Stimulated activated CD8-positive, alpha-beta memory T cell treated with anti-CD3 and anti-CD28 coated beads, Interleukin-15, amount 100 ng/mL, for 1 hour (primary cell): ENCODE data around the gene AQP12A.

Source experiments
- DNase-seq: peaks from one replicate; pipeline ENCODE4 v3.0.0-alpha.2; 2020; ENCODE audit warnings: low read depth

Gene AQP12A

DNA sequence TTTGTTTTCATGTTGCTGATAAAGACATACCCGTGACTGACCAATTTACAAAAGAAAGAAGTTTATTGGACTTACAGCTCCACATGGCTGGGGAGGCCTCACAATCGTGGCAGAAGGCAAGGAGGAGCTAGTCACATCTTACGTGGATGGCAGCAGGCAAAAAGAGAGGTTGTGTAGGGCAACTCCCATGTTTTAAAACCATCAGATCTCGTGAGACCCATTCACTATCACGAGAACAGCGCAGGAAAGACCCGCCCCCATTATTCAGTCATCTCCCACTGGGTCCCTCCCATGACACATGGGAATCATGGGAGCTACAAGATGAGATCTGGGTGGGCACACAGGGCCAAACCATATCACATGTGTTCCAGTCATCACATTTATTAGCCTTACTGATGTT, 16.8 kb downstream of the AQP12A start:
- no peak for DNase-seq

DNA sequence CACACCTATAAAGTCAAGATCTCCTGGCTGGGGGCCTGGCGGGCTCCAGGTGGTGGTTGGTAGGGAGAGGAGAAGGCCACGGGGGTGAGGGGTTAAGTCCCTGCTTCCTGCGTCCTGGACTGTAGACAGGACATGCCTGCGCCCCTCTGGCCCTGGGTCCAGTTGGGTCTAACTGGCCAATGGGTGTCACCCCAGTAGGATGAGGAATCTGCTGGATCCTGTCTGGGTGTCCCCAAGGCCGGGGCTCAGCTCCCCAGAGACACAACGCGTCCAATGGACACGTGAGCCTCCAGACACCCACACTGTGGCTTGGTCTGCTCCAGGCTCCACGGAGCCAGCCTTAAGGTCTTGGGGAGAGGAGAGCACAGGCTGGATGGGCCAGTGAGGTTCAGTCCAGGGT, 19.6 kb downstream of the AQP12A start:
- DNase-seq, result no peak

DNA sequence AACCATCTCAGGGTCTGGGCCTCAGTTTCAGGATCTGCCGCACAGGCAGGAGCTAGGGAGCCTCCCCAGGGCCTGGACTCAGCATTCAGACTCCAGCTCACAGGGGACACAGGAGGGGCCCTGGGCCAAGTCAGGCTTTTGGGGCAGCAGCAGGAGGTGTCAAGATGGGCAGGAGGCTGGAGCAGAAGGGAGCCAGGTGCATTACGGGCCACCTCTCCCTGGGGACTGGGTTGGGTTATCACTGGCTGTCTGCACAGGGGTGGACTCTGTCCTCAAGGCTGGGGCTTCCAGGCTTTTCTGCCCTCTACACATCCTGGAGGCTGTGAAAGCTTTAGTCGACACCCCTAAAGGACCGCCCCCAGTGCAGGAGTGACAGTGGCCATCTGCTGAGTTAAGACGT, 20.0 kb downstream of the AQP12A start:
- no peak for DNase-seq

DNA sequence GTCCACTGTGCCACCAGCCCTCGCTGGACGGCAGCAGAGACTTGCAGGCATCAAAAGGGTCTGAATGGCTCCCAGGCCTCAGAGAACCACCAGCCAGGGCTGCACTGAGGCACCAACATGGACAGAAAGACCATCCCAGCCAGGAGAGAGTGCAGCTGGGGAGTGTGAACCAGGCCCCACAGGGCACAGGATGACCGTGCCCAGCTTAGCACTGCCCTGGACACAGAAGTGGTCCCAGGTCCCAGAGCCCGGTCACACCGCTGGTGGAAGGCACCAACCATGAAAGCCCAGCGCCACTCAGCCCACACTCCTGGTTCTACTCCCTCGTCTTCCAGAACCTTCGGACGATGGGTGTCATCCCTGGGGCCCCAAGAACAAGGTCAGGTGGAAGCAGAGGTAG, 20.5 kb downstream of the AQP12A start:
- DNase-seq, result no peak

DNA sequence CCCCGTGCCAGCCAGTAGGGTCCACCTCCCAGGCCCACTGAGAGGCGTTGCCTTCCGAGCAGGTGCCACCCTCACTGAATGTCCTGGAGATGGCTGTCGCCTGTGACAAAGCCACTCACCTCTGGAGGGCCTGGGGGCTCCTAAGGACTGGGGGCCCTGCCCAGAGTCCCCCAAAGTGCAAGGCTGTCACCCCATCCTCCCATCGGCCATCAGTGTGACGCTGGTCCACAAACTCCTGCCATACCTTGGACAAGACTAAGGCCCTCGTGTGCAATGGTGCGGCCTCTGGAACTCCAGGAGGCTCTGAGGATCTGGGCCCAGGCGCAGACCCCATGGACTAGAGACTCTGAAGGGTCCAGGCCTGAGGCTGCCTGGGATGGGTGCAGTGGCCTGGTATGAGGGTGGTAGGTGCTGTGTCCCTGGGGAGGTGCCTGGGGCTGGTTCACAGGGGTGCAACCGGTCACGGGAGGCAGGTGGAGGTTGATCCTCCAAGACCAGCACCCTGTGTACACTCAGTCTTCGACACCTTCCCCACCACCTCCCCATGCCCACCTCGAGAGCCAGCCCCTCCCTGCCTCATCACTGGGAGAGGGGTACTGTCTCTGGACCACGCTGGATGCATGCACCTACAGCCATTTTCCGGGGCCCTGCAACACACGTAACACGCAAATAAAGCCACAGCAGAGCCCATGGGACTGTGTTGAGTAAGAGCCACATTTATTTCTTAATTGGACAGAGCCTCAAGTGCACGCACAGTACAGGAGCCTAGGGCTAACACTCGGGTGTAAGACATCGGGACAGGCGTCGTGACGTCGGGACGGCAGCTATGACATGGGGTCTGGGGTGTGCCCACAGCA, 21.6 kb downstream of the AQP12A start:
- no peak for DNase-seq

DNA sequence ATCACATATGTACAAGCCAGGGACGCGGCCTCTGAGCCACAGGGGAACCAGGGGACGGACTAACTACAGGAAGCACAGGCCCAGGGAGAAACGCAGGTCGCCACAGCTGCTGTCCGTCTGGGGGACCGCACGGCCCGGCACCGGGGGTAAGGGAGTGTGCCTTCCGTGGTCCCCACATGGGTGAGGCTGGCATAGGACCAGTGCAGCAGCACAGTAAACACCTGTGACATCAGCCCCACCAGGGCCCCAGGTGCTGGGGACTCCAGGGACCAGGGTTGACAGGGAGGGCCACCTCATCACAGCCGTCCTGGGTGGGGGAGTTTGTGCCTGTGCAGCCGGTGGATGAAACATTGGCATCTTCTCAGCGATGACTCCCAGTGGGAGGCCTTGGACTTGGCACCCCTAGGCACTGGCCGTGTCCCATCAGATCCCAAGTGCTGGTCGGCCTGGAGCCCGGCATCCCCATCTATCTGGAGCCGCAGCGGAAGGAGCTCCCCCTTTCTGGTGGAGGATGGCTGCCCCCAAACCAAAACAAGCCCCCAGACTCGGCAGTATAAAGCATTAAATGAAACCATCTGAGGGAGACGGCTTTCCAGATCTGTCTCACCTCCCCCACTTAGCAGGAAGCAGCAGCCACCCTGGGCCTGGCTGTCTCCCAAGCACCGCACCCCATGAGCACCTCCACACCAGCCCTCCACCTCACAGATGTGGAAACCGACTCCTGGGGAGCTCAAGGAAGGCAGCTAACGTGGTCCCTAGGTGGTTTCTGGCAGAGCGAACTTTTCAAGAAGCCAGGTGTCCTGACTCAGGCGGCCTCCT, 22.5 kb downstream of the AQP12A start:
- no peak for DNase-seq

DNA sequence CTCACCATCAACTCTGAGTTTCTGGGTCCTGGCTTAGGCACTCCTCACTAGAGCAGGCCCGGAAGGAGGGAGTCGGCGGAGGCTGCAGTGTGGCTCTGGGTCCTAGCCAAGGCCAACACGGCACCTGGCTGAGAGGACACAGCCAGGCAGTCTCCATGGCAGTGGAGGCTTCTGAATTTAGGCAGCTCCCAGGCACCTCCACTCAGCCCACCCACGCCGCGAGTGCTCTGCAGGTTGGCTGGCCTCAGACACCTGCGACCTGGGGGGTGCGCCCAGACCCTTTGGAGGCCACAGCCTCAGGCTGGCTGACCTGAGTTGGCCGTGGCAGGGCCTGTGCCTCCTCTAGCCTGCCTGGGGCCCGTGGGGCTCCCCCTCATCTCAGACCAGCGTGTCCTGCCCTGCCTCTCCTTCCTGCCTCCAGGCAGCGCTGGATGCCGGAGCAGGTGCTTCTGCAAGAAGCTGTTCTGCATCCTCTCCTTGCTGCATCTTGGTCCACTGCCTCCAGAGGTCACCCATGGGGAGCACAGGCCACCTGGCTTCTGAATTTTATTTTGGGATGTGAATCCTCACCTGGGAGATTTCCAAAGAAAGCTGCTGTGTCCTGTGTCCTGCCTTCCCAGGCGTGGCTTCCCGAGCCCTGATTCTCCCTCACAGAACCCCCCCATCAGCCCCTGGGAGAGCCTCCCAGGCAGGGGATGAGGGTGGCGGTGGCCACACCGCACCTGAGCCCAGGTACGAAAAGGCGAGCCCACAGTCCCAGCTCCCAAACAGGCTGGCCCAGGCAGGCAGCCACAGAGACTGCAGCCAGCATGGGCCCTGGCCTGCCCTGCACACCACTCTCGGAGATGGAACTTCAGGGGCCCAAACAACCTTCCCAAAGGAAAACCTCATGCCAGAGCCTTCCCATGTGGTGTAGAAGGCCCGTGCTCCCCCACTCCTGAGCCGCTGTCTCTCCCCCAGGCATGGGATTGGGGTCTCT, 23.4 kb downstream of the AQP12A start:
- DNase-seq, result no peak

DNA sequence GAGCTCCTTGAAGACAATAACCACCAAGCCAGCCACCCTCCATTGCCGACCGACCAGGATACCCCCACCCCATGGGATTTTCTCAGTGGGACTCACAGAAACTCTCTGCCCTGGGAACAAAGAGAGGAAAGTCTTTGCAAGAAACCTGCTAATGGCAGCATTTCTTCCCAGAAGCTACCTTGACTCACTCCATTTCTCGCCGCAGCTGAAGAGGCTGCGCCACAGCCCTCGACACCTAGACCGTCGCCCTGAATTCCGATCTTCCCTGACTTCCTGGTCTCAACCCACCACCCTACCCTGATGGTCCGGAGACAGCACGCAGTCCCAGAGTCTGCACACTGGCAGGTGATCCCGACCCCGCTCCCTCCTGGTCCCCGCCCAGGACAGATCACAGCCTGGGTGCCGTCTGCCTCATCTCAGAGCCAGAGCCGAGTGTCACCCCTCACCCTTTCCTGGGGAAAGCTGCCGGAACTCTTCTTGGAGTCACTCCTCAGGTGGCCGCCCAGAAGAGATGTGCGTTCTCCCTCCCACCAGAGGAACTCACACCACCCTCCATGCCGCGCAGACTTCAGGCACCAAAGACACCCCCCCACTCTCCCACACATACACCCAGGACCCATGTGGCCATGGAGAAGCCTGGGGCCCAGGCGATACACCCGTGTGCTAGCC, 24.6 kb downstream of the AQP12A start:
- no peak for DNase-seq

DNA sequence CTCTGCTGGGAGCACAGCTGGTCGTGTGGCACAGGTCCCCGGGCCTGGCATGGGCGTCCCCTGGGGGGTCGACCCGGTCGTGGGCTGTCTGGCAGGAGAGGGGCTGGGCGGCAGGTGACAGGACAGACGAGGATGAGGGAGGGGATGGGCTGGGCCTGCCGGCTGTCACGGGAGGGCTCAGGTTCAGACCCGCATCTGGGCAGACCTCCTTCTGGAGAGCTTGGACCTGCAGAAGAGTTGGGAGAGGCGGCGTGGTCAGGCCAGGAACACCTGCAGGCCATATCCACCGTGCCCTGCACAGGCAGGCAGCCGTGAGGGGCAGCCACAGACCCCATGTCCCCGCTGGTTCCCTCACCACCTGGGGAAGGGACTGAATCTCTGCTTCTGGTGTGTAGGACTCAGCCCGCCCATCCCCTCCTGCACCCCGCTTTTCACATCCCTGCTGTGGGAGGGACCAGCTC, 25.5 kb downstream of the AQP12A start:
- no peak for DNase-seq

DNA sequence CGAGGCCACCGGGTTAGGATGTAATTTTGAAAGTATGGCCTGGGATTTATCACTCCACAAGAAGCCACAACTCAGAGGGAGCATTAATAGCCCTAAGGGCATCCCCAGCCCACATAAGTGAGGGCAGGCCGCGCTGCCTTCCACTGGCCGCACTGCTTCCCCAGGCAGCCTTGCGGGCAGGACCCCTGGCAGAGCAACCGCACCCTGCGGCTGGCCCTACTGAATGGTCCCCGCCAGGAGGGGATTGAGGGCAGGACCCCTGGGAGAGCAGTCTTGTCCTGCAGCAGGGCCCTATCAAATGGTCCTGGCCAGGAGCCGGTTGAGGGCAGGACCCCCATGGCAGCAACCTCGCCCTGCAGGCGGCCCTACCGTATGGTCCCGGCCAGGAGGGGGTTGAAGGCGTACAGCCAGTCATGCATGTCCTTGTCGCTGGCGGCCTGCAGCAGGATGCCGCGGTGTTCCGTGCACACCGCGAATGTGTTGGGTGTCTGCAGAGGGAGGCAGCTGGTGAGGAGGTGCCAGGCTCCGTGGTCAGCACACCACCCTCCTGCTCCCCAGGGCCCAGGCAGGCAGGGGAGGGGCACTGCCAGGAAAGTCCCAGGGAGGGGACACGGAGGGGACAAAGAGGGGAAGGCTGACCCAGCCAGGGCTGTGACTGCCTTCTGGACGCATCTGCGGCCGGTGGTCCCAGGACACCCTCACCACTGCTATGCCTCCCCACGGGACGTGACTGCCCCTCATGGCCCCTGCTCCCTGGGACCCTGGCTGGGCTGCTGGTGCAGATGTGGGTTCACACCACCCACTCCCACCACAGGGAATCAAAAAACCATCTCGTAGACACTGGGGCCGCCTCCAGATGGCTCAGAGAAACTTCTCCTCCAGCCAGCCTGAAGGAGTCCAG, 26.3 kb downstream of the AQP12A start:
- DNase-seq, result no peak

DNA sequence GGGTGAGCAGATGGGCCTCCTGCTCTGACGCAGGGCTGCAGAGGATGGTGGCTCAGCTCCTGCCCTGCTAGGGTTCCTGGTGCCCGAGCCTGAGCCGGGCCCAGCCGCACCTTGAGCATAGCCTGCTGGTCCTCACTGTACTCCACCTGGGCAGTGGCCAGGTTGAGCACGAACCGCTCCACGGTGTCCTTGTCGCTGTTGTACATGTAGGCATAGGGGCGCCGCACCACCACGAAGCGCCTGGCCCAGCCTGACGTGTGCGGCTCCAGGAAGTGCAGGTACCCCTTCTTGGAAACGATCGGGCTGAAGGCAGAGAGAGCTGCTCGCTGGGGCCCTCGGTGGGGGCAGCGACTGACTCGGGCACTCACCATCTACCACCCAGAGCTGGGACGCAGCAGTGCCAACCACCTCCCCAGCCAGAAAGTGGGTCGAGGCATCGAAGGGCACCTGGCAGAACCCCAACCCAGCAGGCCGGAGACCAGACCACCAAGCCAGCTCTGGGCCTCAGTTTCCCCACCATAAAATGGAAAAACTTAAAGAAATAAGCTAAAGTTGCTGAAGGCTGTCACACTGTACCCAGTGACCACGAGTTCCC, 27.3 kb downstream of the AQP12A start:
- DNase-seq, result no peak

DNA sequence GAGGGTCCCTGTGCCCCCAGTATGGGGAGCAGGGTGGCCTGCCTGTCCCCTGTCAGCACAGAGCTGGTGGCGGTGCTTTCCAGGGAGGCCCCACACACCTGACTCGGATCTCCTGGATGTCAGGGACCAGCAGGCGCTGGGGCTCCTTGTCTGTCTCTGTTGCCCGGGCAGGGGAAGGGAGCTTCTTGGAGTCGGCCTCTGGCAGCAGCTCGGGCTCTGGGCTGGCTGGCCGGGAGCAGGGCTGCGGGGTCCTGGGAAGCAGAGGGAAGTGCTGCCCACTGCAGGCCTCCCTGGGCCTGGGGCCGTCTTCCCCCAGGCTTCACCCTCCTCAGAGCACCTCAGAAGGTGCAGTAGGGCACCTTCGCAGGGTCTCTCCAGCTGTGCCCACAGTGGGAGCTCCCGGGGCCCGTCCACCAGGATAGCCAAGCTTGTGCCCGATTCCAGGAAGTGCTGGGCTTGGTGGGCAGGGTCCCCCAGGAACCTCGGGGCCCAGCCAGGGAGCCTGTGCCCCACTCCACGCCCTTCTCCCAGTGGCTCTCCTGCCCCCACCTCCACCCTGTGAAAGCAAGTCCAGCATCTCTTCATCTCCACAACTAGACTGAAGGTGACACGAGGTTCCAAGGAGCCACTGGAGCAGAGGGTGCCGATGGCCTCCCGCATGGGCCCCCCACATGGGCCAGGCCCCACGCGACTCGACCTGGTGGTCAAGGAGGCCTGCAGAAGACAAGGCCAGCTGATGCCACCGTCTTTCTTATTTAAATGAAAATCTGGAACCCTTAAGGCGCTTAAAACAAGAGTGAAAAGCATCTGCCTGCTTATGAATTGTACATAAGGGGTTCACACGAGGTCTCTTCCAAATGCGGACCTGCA, 28.2 kb downstream of the AQP12A start:
- no peak for DNase-seq

DNA sequence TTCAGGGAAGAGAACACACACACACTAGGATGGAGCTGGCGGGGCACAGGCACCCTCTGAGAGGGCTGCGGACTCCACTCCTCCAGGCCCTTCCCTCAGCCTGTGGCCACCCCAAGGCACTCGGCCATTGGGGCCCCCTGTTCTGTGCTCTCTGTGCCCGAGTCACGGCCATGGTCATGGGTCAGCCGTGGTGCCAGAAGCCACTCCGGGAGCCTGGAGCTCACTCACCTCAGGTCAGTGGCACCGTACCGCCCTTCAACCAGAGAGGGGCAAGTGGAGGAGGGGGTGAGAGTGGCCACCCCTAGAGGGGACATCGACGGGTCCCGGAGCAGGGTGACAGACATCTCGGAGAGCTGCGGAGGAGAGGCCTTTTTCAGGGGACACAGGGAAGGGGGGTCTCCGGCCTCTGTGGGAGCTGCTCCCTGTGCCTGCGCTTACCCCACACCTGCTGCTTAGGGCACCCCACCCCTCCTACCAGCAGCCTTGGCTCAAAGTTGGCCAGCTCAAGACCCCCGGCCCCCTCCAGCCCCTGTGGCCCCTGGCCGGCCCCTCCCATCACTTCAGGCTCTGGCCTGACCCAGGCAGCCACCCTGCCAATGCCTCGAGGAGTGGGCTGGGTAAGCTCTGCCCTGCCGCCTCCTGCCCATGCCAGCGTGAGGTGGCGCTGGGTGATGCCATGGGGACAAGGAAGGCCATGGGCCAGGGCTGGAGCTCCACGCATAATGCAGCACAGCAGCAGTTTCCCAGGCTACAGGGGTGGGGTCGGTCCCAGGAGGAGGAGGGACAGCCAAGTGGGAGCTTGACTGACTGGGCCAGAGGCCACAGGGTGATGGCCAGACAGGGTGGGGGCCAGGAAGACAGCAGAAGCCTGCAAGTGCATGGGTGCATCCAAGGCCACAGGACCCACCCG, 29.3 kb downstream of the AQP12A start:
- DNase-seq, result no peak

DNA sequence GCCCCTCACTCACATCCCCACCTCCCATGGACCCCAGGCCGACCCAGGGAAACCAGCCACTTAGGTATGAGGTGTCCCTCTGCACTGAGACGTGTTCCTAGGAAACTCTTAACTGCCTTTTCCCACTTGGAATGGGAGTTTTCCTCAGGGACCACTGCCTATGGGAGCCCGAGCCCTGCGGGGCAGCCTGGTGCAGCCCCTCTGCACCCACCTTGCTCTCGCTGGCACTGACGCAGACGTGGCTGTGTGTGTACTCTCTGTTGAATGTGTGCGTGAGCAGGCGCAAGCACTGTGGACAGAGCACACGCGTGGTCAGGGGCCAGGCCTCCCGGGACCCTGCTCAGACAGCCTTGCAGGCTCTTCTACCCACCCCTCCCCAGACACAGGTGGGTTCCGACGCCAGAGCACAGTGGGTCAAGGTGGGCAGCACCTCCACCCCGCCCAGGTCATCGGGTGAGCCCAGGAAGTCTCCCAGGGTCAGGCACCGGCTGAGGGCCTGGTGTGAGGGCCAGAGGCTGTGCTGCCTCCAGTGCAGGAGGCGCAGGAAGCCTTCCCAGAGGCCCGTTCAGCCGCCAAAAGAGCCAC, 30.0 kb downstream of the AQP12A start:
- DNase-seq, result no peak

DNA sequence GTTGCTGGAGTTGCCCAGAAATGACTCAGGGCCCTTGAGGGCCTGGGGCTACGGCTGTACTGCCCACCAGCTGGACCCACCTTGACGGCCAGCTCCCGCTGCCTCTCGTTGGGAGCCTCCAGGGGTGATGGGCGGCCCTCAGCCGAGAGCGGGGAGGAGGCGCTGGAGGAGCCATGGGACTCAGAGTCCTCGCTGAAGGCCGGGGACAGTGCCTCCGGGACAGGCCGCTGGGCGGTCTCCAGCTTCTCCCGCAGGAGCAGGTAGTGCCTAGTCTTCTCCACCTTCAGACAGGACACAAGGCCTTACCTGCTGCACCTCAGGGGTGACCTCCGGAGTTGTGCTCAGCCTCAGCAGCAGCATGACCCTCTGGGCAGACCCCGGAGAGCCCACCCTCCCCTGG, 30.7 kb downstream of the AQP12A start:
- DNase-seq, result no peak

DNA sequence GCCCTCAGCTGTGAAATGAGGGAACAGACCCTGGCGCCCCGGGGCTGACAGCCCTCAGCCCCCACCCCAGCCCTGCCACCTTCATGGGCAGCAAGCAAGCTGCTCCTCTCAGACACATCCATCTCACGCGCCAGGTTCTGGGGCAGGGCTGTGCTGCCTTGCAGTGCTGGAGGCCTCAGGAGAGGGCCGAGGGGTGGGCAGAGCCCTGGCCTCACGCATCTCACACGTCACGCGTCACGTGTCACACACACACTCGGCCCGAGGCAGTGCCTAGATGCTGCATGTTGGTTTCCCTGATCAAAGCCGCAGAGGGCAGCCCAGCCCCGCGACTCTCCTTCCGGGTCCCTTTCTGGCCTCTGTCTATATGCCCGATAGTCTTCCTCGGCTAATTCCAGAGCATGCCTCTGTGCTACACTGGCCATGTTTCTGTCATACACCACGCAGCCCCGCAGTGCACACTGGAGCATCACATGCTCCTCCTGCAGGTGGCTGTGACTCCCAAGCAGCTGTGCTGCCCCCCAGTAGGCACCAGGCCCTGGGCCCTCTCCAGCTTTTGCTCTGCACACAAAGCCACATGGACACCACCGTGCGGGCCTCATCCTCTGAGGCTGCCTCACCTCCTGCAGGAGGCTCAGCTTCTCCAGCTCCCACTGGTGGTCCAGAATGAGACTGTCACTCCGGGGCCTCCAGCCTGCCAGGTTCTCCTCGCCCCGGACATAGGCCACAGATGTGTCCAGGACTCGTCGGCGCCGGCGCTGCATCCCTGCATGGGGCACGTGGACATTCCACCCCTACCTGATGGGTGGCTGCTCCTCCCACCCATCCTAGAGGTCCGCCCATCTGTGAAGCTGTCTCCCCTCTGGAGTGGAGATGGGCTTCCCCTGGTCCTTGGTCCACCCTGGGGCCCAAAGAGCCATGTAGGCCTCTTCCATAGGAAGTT, 31.4 kb downstream of the AQP12A start:
- no peak for DNase-seq
